ENCODE data around the gene GUCY1A1.

Gene GUCY1A1

GRCh38 chr4:155656025-155656424 lies 10.6 kb upstream of the GUCY1A1 start:
- ChIA-PET POLR2A (no interaction called here), CTCF (no interaction called here)
- H3K36me3 ChIP-seq (ENCODE audit: control insufficient read depth in 2 of 2, insufficient read depth in 1 of 2, low read length in 2 of 2), result no peaks in the 10 kb centered on the region
- no peak overlapping the region for H3K4me3 ChIP-seq (ENCODE audit: low read depth, low read length)
- TF ChIP-seq ZNF449 (tag by site-specific recombination; IDR thresholded peaks at IDR 0.05) (no peak), ZNF645 (tag by site-specific recombination; IDR thresholded peaks at IDR 0.05) (no peak), KLF17 (tag by site-specific recombination; IDR thresholded peaks at IDR 0.05) (no peak), ZNF596 (tag by site-specific recombination; IDR thresholded peaks at IDR 0.05) (no peak), ZNF416 (tag by site-specific recombination; IDR thresholded peaks at IDR 0.05) (no peak), ZXDB (tag by site-specific recombination; IDR thresholded peaks at IDR 0.05) (no peak), ZNF354C (tag by site-specific recombination; IDR thresholded peaks at IDR 0.05; ENCODE audit: borderline replicate concordance, low read depth) (no peak), ZNF777 (tag by site-specific recombination; IDR thresholded peaks at IDR 0.05; ENCODE audit: borderline replicate concordance) (no peak), ZNF280D (tag by site-specific recombination; IDR thresholded peaks at IDR 0.05) (no peak), ZNF677 (tag by site-specific recombination; IDR thresholded peaks at IDR 0.05) (no peak), ZNF654 (tag by site-specific recombination; IDR thresholded peaks at IDR 0.05; ENCODE audit: low read depth) (no peak), ZNF398 (tag by site-specific recombination; IDR thresholded peaks at IDR 0.05) (no peak), ZNF341 (tag by site-specific recombination; IDR thresholded peaks at IDR 0.05; ENCODE audit: low read depth) (no peak)
- no peaks in the 10 kb centered on the region for H3K4me1 ChIP-seq (ENCODE audit: control insufficient read depth, insufficient read depth, low read length)
- no peaks in the 10 kb centered on the region for H3K9me3 ChIP-seq (ENCODE audit: control insufficient read depth, insufficient read depth, low read depth, low read length)
- no peak overlapping the region for H3K27ac ChIP-seq (ENCODE audit: extremely low read depth, low read depth, low read length)

- ChIA-PET CTCF (no interaction called here), POLR2A (no interaction called here)
- H3K36me3 ChIP-seq (ENCODE audit: control insufficient read depth in 2 of 2, insufficient read depth in 1 of 2, low read length in 2 of 2), result no peaks in the 10 kb centered on the region
- no peak overlapping the region for H3K4me3 ChIP-seq (ENCODE audit: low read depth, low read length)
- H3K27ac ChIP-seq (ENCODE audit: extremely low read depth, low read depth, low read length), result no peak overlapping the region
- H3K9me3 ChIP-seq (ENCODE audit: control insufficient read depth, insufficient read depth, low read depth, low read length), result no peaks in the 10 kb centered on the region
- no peaks in the 10 kb centered on the region for H3K4me1 ChIP-seq (ENCODE audit: control insufficient read depth, insufficient read depth, low read length)
- TF ChIP-seq ZNF677 (tag by site-specific recombination; IDR thresholded peaks at IDR 0.05), result no peak
- TF ChIP-seq ZSCAN4 (tag by site-specific recombination; IDR thresholded peaks at IDR 0.05), result no peak
- no peak for TF ChIP-seq HOXA7 (CRISPR knock-in tag; IDR thresholded peaks at IDR 0.05; ENCODE audit: borderline replicate concordance)
- no peak for TF ChIP-seq ZNF214 (tag by site-specific recombination; IDR thresholded peaks at IDR 0.05; ENCODE audit: borderline replicate concordance)
- no peak for TF ChIP-seq GLIS2 (tag by site-specific recombination; IDR thresholded peaks at IDR 0.05)
- TF ChIP-seq ZNF658 (tag by site-specific recombination; IDR thresholded peaks at IDR 0.05), result no peak
- TF ChIP-seq ZNF488 (tag by site-specific recombination; IDR thresholded peaks at IDR 0.05), result no peak
- no peak for TF ChIP-seq ZBTB44 (tag by site-specific recombination; IDR thresholded peaks at IDR 0.05)
- no peak for TF ChIP-seq IKZF3 (tag by site-specific recombination; IDR thresholded peaks at IDR 0.05)
Observed at GRCh38 chr4:155657169-155657568, 9.5 kb upstream of the GUCY1A1 start.

Measured in HEK293 (cell line).